Gastrocnemius medialis (tissue), 4 donors: Measurements from ENCODE around the gene TUT4. TPM values are rescaled to one million over a fixed set of nuclear protein-coding genes. Genes with fewer than 3 reads are reported as not detected.

Experiments used
- ATAC-seq, 2 donors: fragments of 150-250 bp; one replicate each; pipeline ENCODE4 v1.9.1; 2016
- DNase-seq, 2 donors: peaks; one replicate each; pipeline ENCODE4 v3.0.0-alpha.2; 2019
- H3K27ac ChIP-seq, 4 donors: fragments of 200-600 bp; sonication (generic); 1 replicate in 1 of 4; 2 replicates in 3 of 4; pipeline ENCODE4 v1.5.1; 2016 to 2018; ENCODE audit warnings: mild to moderate bottlenecking in 2 of 4, moderate library complexity in 1 of 4
- H3K27me3 ChIP-seq, 3 donors: fragments of 200-600 bp; sonication (generic) in 2 of 3; 1 replicate in 1 of 3; 2 replicates in 2 of 3; pipeline versions ENCODE4 v1.5.1 to v1.6.0; 2016 to 2019; ENCODE audit warnings: mild to moderate bottlenecking in 1 of 3, moderate library complexity in 1 of 3
- H3K36me3 ChIP-seq, 2 donors: fragments of 200-600 bp; sonication (generic) in 1 of 2; one replicate each; pipeline ENCODE4 v1.5.1; 2017 to 2018
- H3K4me1 ChIP-seq, 2 donors: fragments of 200-600 bp; sonication (generic) in 1 of 2; one replicate each; pipeline ENCODE4 v1.5.1; 2016 to 2017; ENCODE audit warnings: mild to moderate bottlenecking in 2 of 2
- H3K4me3 ChIP-seq, 4 donors: fragments of 200-600 bp; sonication (generic) in 3 of 4; 1 replicate in 1 of 4; 2 replicates in 3 of 4; pipeline ENCODE4 v1.5.1; 2016 to 2019; ENCODE audit warnings: mild to moderate bottlenecking in 2 of 4
- H3K9me3 ChIP-seq, 3 donors: fragments of 200-600 bp; sonication (generic) in 2 of 3; 1 replicate in 1 of 3; 2 replicates in 2 of 3; pipeline ENCODE4 v1.5.1; 2016 to 2019
- CTCF ChIP-seq, 5 experiments: fragments of 450-650 bp in 3 of 5; fragments of 200-600 bp in 2 of 5; sonication (generic) in 2 of 5; IDR thresholded peaks in 4 of 5; conservative IDR thresholded peaks in 1 of 5; 1 replicate in 4 of 5; 2 replicates in 1 of 5; pipeline ENCODE4 v1.5.1; 2016 to 2019; ENCODE audit warnings: antibody characterized with exemption in 5 of 5, mild to moderate bottlenecking in 3 of 5, moderate library complexity in 3 of 5
- POLR2A ChIP-seq, 2 donors: fragments of 450-650 bp; IDR thresholded peaks; one replicate each; pipeline ENCODE4 v1.6.1; 2017; ENCODE audit warnings: antibody characterized with exemption in 2 of 2, mild to moderate bottlenecking in 2 of 2, moderate library complexity in 2 of 2
- in situ Hi-C, 4 donors: fragments of 200-750 bp; cut with MboI; loops; one replicate each; pipeline versions ENCODE4 v1.15.0 to v1.8.0; 2017; ENCODE audit warnings: low sequenced_read_pairs in 4 of 4
- intact Hi-C: fragments of 100-400 bp; cut with DNase I; formaldehyde crosslinking; loops from one replicate; pipeline ENCODE4 v1.15.1; 2023; ENCODE audit warnings: low total_unique reads
- total RNA-seq, 4 donors: library from RNA; depleted of rRNA; stranded (reverse); fragments of >200 nt; gene quantifications; one replicate each; pipeline versions ENCODE4 v1.1.0 to v1.2.3, GENCODE V29; 2016

TUT4 gene
- total RNA-seq, 4 donors from 2014 or later = 51.7 to 152 (median 67.5) TPM

- Histone ChIP-seq H3K27me3 (no peaks in the 10 kb centered on the region), H3K27ac (no peak overlapping the region), H3K9me3 (no peaks in the 10 kb centered on the region), H3K36me3 (no peaks in the 10 kb centered on the region), H3K4me1 (peaks cover 0 to 5% of the 10 kb centered on the region in 2 donors), H3K4me3 (no peak overlapping the region)
- intact Hi-C loops = no loop called here
- ATAC-seq (no peak), DNase-seq (no peak)
- TF ChIP-seq CTCF (IDR thresholded peaks at IDR 0.05 in 4 of 5, conservative IDR thresholded peaks at IDR 0.05 in 1 of 5) (no peak), POLR2A (IDR thresholded peaks at IDR 0.05) (no peak)
- in situ Hi-C loops = no loop called here
Observed at GRCh38 chr1:52532731-52533327, 20.1 kb downstream of the TUT4 start.

- DNase-seq (no peak), ATAC-seq (no peak)
- no peaks in the 10 kb centered on the region for H3K9me3 ChIP-seq
- H3K4me1 ChIP-seq = peaks cover 0 to 5% of the 10 kb centered on the region in 2 donors
- H3K27ac ChIP-seq = no peak overlapping the region
- H3K4me3 ChIP-seq = no peak overlapping the region
- H3K36me3 ChIP-seq = peaks cover 0 to under 1% of the 10 kb centered on the region in 2 donors
- H3K27me3 ChIP-seq = no peaks in the 10 kb centered on the region
- in situ Hi-C loops (no loop called here), intact Hi-C loops (no loop called here)
- TF ChIP-seq POLR2A (IDR thresholded peaks at IDR 0.05) = no peak
Observed at GRCh38 chr1:52532247-52532646, 20.6 kb downstream of the TUT4 start.

GRCh38 chr1:52531249-52531872 lies 21.5 kb downstream of the TUT4 start:
- Histone ChIP-seq H3K27ac (no peak overlapping the region), H3K36me3 (peaks cover 0 to 3% of the 10 kb centered on the region in 2 donors), H3K9me3 (no peaks in the 10 kb centered on the region), H3K4me1 (peaks cover 0 to 5% of the 10 kb centered on the region in 2 donors), H3K4me3 (no peak overlapping the region), H3K27me3 (no peaks in the 10 kb centered on the region)
- TF ChIP-seq POLR2A (IDR thresholded peaks at IDR 0.05) = no peak
- no peak for TF ChIP-seq CTCF (IDR thresholded peaks at IDR 0.05 in 4 of 5, conservative IDR thresholded peaks at IDR 0.05 in 1 of 5)
- ATAC-seq (no peak), DNase-seq (no peak)
- intact Hi-C loops (no loop called here), in situ Hi-C loops (no loop called here)

- Histone ChIP-seq H3K27ac (no peak overlapping the region), H3K27me3 (no peaks in the 10 kb centered on the region), H3K4me3 (no peak overlapping the region), H3K4me1 (peaks cover 0 to 5% of the 10 kb centered on the region in 2 donors), H3K9me3 (no peaks in the 10 kb centered on the region), H3K36me3 (peaks cover 0 to 5% of the 10 kb centered on the region in 2 donors)
- TF ChIP-seq POLR2A (IDR thresholded peaks at IDR 0.05) = no peak
- TF ChIP-seq CTCF (IDR thresholded peaks at IDR 0.05 in 4 of 5, conservative IDR thresholded peaks at IDR 0.05 in 1 of 5) = no peak
- ATAC-seq (no peak), DNase-seq (no peak)
- intact Hi-C loops = no loop called here
- in situ Hi-C loops = no loop called here
Observed at GRCh38 chr1:52530563-52531144, 22.2 kb downstream of the TUT4 start.

DNA sequence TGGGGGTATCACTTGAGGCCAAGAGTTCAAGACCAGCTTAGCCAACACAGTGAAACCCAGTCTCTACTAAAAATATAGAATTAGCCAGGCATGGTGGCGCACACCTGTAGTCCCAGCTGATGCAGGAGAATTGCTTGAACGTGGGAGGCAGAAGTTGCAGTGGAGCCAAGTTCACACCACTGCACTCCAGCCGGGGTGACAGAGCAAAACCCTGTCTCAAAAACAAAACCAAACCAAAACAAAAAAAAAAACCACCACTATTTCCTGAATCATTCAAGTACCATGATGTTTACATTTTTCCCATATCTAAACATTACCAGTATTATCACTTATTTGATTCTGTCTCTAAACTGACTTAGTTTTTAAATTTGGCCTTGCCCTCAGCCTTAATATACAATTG lies 29.5 kb downstream of the TUT4 start:
- Histone ChIP-seq H3K4me3 (no peak overlapping the region), H3K36me3 (peaks cover 0 to 22% of the 10 kb centered on the region in 2 donors), H3K27ac (peak overlapping the region in 2 of 4 donors; percentile 6), H3K4me1 (peaks cover 0 to 8% of the 10 kb centered on the region in 2 donors), H3K9me3 (no peaks in the 10 kb centered on the region), H3K27me3 (no peaks in the 10 kb centered on the region)
- DNase-seq (no peak), ATAC-seq (no peak)
- in situ Hi-C loops (no loop called here), intact Hi-C loops (no loop called here)
- TF ChIP-seq POLR2A (IDR thresholded peaks at IDR 0.05) (no peak), CTCF (IDR thresholded peaks at IDR 0.05 in 4 of 5, conservative IDR thresholded peaks at IDR 0.05 in 1 of 5) (no peak)
